NT2/D1 (cell line): ENCODE data around the gene NIPBL.

Source experiments
- DNase-seq: peaks from one replicate; pipeline ENCODE4 v3.0.0-alpha.2; 2011; ENCODE audit warnings: low read depth, low spot score
- H3K27me3 ChIP-seq: 2 replicates; pipeline ENCODE4 v1.6.0; 2011; ENCODE audit warnings: mild to moderate bottlenecking; ENCODE audit not compliant: insufficient read length, insufficient read depth
- H3K36me3 ChIP-seq: 2 replicates; pipeline ENCODE4 v1.6.1; 2011; ENCODE audit warnings: mild to moderate bottlenecking, low read length, mixed read lengths; ENCODE audit not compliant: insufficient read depth, insufficient read length
- H3K4me1 ChIP-seq: 2 replicates; pipeline ENCODE4 v1.5.1; 2011; ENCODE audit not compliant: insufficient read depth, insufficient read length
- H3K4me3 ChIP-seq: 2 replicates; pipeline ENCODE4 v1.5.1; 2011; ENCODE audit warnings: low read depth; ENCODE audit not compliant: insufficient read length
- H3K9ac ChIP-seq: 2 replicates; pipeline ENCODE4 v1.6.0; 2011; ENCODE audit warnings: low read depth; ENCODE audit not compliant: insufficient read length
- H3K9me3 ChIP-seq: 2 replicates; pipeline ENCODE4 v1.5.1; 2011; ENCODE audit warnings: mild to moderate bottlenecking, low read length; ENCODE audit not compliant: insufficient read depth
- SUZ12 ChIP-seq: IDR thresholded peaks from 2 replicates; pipeline ENCODE4 v1.6.1; 2011; ENCODE audit not compliant: insufficient read length, insufficient read depth; ENCODE audit errors: extremely low read depth
- YY1 ChIP-seq: IDR thresholded peaks from 2 replicates; pipeline ENCODE4 v1.6.1; 2011; ENCODE audit not compliant: insufficient read length, insufficient read depth
- ZNF274 ChIP-seq: IDR thresholded peaks from 2 replicates; pipeline ENCODE4 v1.6.1; 2011; ENCODE audit warnings: mild to moderate bottlenecking, low read depth, low read length

NIPBL gene

DNA sequence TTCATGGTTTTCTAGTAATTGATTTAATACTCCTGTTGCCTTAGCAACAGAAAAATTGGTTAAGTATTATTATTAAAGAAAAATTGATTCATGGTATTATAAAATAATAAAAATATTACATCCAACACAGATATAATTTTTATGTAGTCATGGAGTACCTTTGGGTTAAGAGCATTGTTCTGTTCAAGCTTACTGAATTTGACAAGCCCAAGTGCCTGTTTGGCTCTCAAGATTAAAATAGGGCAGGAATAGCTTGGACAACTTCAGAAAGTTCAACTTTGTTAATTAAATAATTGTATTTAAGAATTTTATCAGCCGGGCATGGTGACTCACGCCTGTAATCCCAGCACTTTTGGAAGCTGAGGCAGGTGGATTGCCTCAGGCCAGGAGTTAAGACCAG, 82.0 kb downstream of the NIPBL start:
- Histone ChIP-seq H3K4me1 (no peaks in the 10 kb centered on the region), H3K4me3 (no peak overlapping the region), H3K9me3 (no peaks in the 10 kb centered on the region), H3K36me3 (peaks cover 16% of the 10 kb centered on the region), H3K9ac (no peak overlapping the region), H3K27me3 (no peaks in the 10 kb centered on the region)
- DNase-seq, result no peak
- TF ChIP-seq YY1, result no peak
- no peak for TF ChIP-seq ZNF274
- no peak for TF ChIP-seq SUZ12

DNA sequence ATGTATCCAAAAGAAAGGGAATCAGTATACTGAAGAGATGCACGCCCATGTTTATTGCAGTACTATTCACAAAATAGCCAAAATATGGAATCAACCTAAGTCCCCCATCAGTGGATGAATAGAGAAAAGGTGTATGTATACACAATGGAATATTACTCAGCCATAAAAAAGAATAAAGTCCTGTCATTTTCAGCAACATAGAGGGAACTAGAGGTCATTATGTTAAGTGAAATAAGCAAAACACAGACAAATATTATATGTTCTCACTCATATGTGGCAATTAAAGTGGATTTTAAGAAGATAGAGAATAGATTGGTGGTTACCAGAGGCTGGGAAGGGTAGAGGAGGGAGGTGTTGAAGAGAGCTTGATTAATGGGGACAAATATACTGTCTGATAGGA, 88.6 kb downstream of the NIPBL start:
- no peaks in the 10 kb centered on the region for H3K27me3 ChIP-seq
- H3K9ac ChIP-seq, result no peak overlapping the region
- H3K4me1 ChIP-seq, result no peaks in the 10 kb centered on the region
- no peak for DNase-seq
- peaks cover 18% of the 10 kb centered on the region for H3K36me3 ChIP-seq
- TF ChIP-seq YY1, result no peak
- no peak for TF ChIP-seq ZNF274
- no peak for TF ChIP-seq SUZ12
- no peaks in the 10 kb centered on the region for H3K9me3 ChIP-seq
- H3K4me3 ChIP-seq, result no peak overlapping the region

DNA sequence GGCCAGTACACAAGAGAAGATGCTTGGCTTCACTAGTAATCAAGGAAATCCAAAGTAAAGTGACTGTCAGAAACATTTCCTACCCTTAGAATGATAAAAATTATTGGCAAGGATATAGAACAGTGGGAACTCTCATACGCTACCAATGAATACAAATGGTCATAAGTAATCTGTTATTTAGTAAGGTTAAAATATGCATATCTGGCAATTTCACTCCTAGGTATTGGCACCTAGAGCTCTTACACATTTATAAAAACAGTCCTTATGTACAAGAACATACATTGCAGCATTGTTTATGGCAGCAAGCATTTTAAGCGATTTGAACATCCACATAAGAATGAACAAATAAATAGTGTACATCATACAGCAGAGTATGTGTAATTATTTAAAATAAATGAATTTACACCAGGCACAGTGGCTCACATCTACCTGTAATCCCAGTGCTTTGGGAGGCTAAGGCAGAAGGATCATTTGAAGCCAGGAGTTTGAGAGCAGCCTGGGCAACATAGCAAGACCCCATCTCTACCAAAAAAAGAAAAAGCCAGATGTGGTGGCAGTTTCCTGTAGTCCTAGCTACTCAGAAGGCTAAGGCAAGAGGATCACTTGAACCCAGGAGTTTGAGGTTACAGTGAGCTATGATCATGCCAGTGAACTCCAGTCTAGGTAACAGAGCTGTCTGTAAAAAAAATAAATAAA, 93.3 kb downstream of the NIPBL start:
- no peak overlapping the region for H3K9ac ChIP-seq
- no peak overlapping the region for H3K4me3 ChIP-seq
- TF ChIP-seq SUZ12 (no peak), YY1 (no peak), ZNF274 (no peak)
- DNase-seq, result no peak
- H3K27me3 ChIP-seq, result no peaks in the 10 kb centered on the region
- peaks cover 26% of the 10 kb centered on the region for H3K36me3 ChIP-seq
- H3K4me1 ChIP-seq, result no peaks in the 10 kb centered on the region
- H3K9me3 ChIP-seq, result no peaks in the 10 kb centered on the region

DNA sequence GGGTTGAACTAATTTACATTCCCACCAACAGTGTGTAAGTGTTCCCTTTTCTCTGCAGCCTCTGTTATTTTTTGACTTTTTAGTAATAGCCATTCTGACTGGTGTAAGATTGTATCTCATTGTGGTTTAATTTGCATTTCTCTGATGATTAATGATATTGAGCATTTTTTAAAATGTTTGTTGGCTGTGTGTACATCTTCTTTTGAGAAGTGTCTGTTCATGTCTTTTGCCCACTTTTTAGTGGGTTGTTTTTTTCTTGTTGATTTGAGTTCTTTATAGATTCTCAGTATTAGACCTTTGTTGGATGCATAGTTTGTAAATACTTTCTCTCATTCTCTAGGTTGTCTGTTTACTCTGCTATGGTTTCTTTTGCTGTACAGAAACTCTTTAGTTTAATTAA, 101.6 kb downstream of the NIPBL start:
- TF ChIP-seq SUZ12 (no peak), ZNF274 (no peak), YY1 (no peak)
- Histone ChIP-seq H3K9ac (no peak overlapping the region), H3K4me1 (no peaks in the 10 kb centered on the region), H3K9me3 (peaks cover 6% of the 10 kb centered on the region; the same call in 1 of the 2 replicates), H3K27me3 (no peaks in the 10 kb centered on the region), H3K36me3 (peaks cover 26% of the 10 kb centered on the region), H3K4me3 (no peak overlapping the region)
- DNase-seq, result no peak

DNA sequence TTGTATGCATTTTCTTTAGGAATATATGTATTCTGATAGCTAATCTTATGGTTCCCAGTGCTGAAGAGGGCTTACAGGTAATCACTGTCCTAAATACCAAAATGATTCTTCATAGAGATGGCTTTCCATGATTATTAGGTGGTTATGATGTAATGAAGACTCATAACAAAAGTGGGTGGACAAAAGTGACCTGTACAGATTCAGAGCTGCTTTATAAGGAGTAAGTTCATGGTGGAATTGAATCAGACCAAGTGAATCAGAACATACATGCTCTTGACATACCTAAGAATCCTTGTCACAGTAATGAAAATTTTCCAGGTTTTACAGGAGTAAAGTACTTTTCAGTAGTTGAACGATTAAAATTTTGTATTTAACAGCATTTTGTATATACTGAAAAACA, 105.6 kb downstream of the NIPBL start:
- H3K9ac ChIP-seq, result no peak overlapping the region
- H3K36me3 ChIP-seq, result peaks cover 10% of the 10 kb centered on the region
- no peak overlapping the region for H3K4me3 ChIP-seq
- H3K4me1 ChIP-seq, result no peaks in the 10 kb centered on the region
- H3K27me3 ChIP-seq, result no peaks in the 10 kb centered on the region
- peaks cover 6% of the 10 kb centered on the region; the same call in 1 of the 2 replicates for H3K9me3 ChIP-seq
- no peak for DNase-seq
- TF ChIP-seq ZNF274 (no peak), YY1 (no peak), SUZ12 (no peak)

DNA sequence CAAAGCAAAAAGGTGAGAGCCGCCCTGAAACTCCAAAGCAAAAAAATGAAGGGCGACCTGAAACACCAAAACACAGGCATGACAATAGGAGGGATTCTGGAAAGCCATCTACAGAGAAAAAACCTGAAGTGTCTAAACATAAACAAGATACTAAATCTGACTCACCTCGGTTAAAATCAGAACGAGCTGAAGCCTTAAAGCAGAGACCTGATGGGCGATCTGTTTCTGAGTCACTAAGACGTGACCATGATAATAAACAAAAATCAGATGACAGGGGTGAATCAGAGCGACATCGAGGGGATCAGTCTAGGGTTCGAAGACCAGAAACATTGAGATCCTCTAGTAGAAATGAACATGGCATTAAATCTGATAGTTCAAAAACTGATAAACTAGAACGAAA, 108.8 kb downstream of the NIPBL start:
- TF ChIP-seq YY1, result no peak
- no peak for TF ChIP-seq SUZ12
- Histone ChIP-seq H3K4me1 (no peaks in the 10 kb centered on the region), H3K27me3 (no peaks in the 10 kb centered on the region), H3K9ac (no peak overlapping the region), H3K4me3 (no peak overlapping the region), H3K36me3 (peaks cover 10% of the 10 kb centered on the region), H3K9me3 (no peaks in the 10 kb centered on the region)
- no peak for DNase-seq

DNA sequence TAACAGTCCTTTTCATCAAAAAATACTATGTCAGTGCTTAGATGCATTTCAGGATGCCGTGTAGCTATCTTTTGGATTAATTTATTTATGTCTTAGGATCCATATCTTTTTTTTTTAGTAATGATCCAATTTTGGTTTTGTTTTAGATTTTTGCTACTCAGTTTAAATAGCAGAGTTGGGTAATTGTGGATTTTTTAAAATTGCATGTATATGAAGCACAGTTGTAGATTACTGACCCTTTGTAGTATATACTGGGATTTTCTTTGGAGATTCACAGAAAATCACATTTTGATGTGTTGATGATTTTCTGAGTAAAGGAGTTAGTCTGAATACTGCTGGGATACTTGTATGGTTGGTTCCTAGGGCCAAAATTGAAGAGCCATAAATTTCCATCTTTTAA, 111.8 kb downstream of the NIPBL start:
- H3K4me3 ChIP-seq, result no peak overlapping the region
- H3K9ac ChIP-seq, result no peak overlapping the region
- no peak for DNase-seq
- peaks cover 10% of the 10 kb centered on the region for H3K36me3 ChIP-seq
- no peaks in the 10 kb centered on the region for H3K4me1 ChIP-seq
- TF ChIP-seq SUZ12, result no peak
- no peak for TF ChIP-seq ZNF274
- TF ChIP-seq YY1, result no peak
- no peaks in the 10 kb centered on the region for H3K27me3 ChIP-seq
- H3K9me3 ChIP-seq, result no peaks in the 10 kb centered on the region

DNA sequence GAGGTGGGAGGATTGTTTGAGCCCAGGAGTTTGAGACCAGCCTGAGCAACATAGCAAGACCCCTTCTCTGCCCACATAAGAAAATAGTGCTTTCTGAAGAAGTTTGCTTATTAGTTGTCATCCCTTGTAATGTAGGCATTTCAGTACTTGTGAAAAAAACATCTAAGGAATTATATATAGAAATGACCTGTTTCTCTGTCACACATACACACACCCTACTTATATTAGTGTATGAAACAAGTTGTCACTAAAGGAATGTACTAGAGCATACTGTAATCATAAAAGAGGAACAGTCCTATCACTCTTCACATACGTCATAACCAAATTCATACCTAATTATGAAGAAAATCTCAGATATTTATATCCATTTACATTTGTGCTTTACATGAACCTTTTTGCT, 122.0 kb downstream of the NIPBL start:
- Histone ChIP-seq H3K9ac (no peak overlapping the region), H3K9me3 (no peaks in the 10 kb centered on the region), H3K4me3 (no peak overlapping the region), H3K36me3 (peaks cover 16% of the 10 kb centered on the region), H3K4me1 (no peaks in the 10 kb centered on the region), H3K27me3 (no peaks in the 10 kb centered on the region)
- DNase-seq, result no peak
- TF ChIP-seq YY1 (no peak), ZNF274 (no peak), SUZ12 (no peak)
